H1 (cell line): Measurements from ENCODE around the gene TMBIM1. TPM values are rescaled to one million over a fixed set of nuclear protein-coding genes. Genes with fewer than 3 reads are reported as not detected.

Source experiments
- CTCF ChIA-PET: fragments of 300-600 bp; sonication (Branson Sonifier 250); formaldehyde crosslinking; loops from one replicate; lab custom pipeline; 2021; ENCODE audit not compliant: partially characterized antibody; lab: Charles Lee
- POLR2A ChIA-PET: fragments of 300-600 bp; sonication (Branson Sonifier 250); formaldehyde crosslinking; loops from one replicate; lab custom pipeline; 2021; ENCODE audit warnings: inconsistent platforms; ENCODE audit not compliant: partially characterized antibody; lab: Charles Lee
- DNase-seq, 2 experiments: peaks; one replicate each; pipeline versions ENCODE4 v3.0.0 to v3.0.0-alpha.2; 2010 to 2022; ENCODE audit warnings: low spot score in 2 of 2, low read depth in 1 of 2, mixed read lengths in 1 of 2
- FAIRE-seq: peaks from 2 replicates; lab custom pipeline; 2011; peaks lifted over from hg19 to GRCh38; lab: Jason Lieb, UNC
- H2AFZ ChIP-seq: 2 replicates; pipeline ENCODE4 v1.8.1; 2012; ENCODE audit warnings: low read length, inconsistent platforms
- H2AK5ac ChIP-seq: 2 replicates; pipeline ENCODE4 v1.6.1; 2013; ENCODE audit warnings: low read depth, low read length
- H2BK120ac ChIP-seq: replicated peaks from 2 replicates; pipeline ENCODE3; 2013; ENCODE audit warnings: low read depth, low read length, inconsistent platforms
- H2BK12ac ChIP-seq: 2 replicates; pipeline ENCODE4 v1.6.1; 2013; ENCODE audit warnings: low read depth, low read length
- H2BK15ac ChIP-seq: 2 replicates; pipeline ENCODE4 v1.6.1; 2013; ENCODE audit warnings: low read length
- H2BK20ac ChIP-seq: 2 replicates; pipeline ENCODE4 v1.6.1; 2013; ENCODE audit warnings: low read length
- H2BK5ac ChIP-seq: 2 replicates; pipeline ENCODE4 v1.6.1; 2013; ENCODE audit warnings: low read depth, low read length
- H3K14ac ChIP-seq: 2 replicates; pipeline ENCODE4 v1.6.1; 2013; ENCODE audit warnings: inconsistent platforms; ENCODE audit not compliant: insufficient read length
- H3K18ac ChIP-seq: 2 replicates; pipeline ENCODE4 v1.6.1; 2013; ENCODE audit warnings: low read length; ENCODE audit errors: extremely low read depth
- H3K23ac ChIP-seq: 2 replicates; pipeline ENCODE4 v1.6.1; 2013; ENCODE audit warnings: inconsistent platforms; ENCODE audit not compliant: insufficient read length
- H3K23me2 ChIP-seq: 2 replicates; pipeline ENCODE4 v1.6.1; 2013; ENCODE audit warnings: low read depth, low read length
- H3K27ac ChIP-seq: 2 replicates; pipeline ENCODE4 v1.6.1; 2011; ENCODE audit warnings: low read depth, low read length, inconsistent platforms
- H3K27me3 ChIP-seq, 4 experiments: replicated peaks in 1 of 4; 1 replicate in 1 of 4; 2 replicates in 3 of 4; pipeline versions ENCODE4 v1.6.1 to v1.8.1; 2011 to 2013; ENCODE audit warnings: low read length in 3 of 4, mild to moderate bottlenecking in 3 of 4, inconsistent platforms in 2 of 4, mixed read lengths in 2 of 4, moderate library complexity in 1 of 4; ENCODE audit not compliant: control insufficient read depth in 3 of 4, insufficient read depth in 3 of 4; ENCODE audit errors: extremely low read depth in 1 of 4
- H3K36me3 ChIP-seq, 4 experiments: 2 replicates each; pipeline versions ENCODE4 v1.6.1 to v1.8.1; 2011 to 2013; ENCODE audit warnings: mild to moderate bottlenecking in 4 of 4, low read length in 3 of 4, moderate library complexity in 2 of 4, control low read depth in 1 of 4, inconsistent platforms in 1 of 4; ENCODE audit not compliant: insufficient read depth in 4 of 4, control insufficient read depth in 2 of 4
- H3K4ac ChIP-seq: replicated peaks from 2 replicates; pipeline ENCODE3; 2013; ENCODE audit warnings: low read length, low read depth, mixed read lengths, inconsistent platforms; ENCODE audit not compliant: insufficient read length
- H3K4me1 ChIP-seq, 4 experiments: replicated peaks in 1 of 4; 1 replicate in 1 of 4; 2 replicates in 3 of 4; pipeline versions ENCODE4 v1.6.1 to v1.8.1; 2011 to 2013; ENCODE audit warnings: low read length in 3 of 4, inconsistent platforms in 2 of 4, mixed read lengths in 1 of 4; ENCODE audit not compliant: insufficient read depth in 4 of 4, control insufficient read depth in 3 of 4
- H3K4me2 ChIP-seq, 2 experiments: 2 replicates each; pipeline versions ENCODE4 v1.6.1 to v1.8.1; 2011 to 2013; ENCODE audit warnings: low read depth in 2 of 2, low read length in 2 of 2, control low read depth in 1 of 2, inconsistent platforms in 1 of 2, mild to moderate bottlenecking in 1 of 2; ENCODE audit not compliant: insufficient read depth in 1 of 2
- H3K4me3 ChIP-seq, 4 experiments: fragments of 200-600, 300-600 bp in 1 of 4; sonication (generic), shearing (Covaris generic), sonication (Bioruptor Twin) in 1 of 4; 2 replicates each; pipeline versions ENCODE4 v1.5.1 to v1.8.1; 2011 to 2016; ENCODE audit warnings: low read length in 4 of 4, low read depth in 3 of 4, control low read depth in 2 of 4, inconsistent platforms in 2 of 4, mild to moderate bottlenecking in 2 of 4, mixed read lengths in 1 of 4, moderate library complexity in 1 of 4; ENCODE audit not compliant: insufficient read depth in 2 of 4; ENCODE audit errors: extremely low read depth in 1 of 4
- H3K56ac ChIP-seq: replicated peaks from 2 replicates; pipeline ENCODE3; 2013; ENCODE audit warnings: low read depth, mild to moderate bottlenecking, mixed read lengths, low read length, inconsistent platforms; ENCODE audit not compliant: insufficient read length
- H3K79me1 ChIP-seq: 2 replicates; pipeline ENCODE4 v1.6.1; 2013; ENCODE audit warnings: low read depth, low read length, control low read depth
- H3K79me2 ChIP-seq, 2 experiments: 2 replicates each; pipeline versions ENCODE4 v1.6.1 to v1.8.1; 2012 to 2013; ENCODE audit warnings: low read length in 2 of 2, mild to moderate bottlenecking in 2 of 2, inconsistent platforms in 1 of 2; ENCODE audit not compliant: insufficient read depth in 2 of 2, control insufficient read depth in 1 of 2
- H3K9ac ChIP-seq, 4 experiments: replicated peaks in 1 of 4; 1 replicate in 1 of 4; 2 replicates in 3 of 4; pipeline versions ENCODE4 v1.6.1 to v1.8.1; 2011 to 2013; ENCODE audit warnings: low read depth in 3 of 4, low read length in 3 of 4, control low read depth in 2 of 4, mild to moderate bottlenecking in 2 of 4, moderate library complexity in 2 of 4, inconsistent platforms in 1 of 4; ENCODE audit errors: extremely low read depth in 1 of 4
- H3K9me3 ChIP-seq, 2 experiments: 2 replicates each; pipeline versions ENCODE4 v1.6.1 to v1.8.1; 2012 to 2013; ENCODE audit warnings: mild to moderate bottlenecking in 2 of 2, moderate library complexity in 2 of 2, control low read depth in 1 of 2, inconsistent platforms in 1 of 2, low read depth in 1 of 2, low read length in 1 of 2, mixed read lengths in 1 of 2; ENCODE audit not compliant: insufficient read depth in 2 of 2
- H4K20me1 ChIP-seq, 2 experiments: replicated peaks in 1 of 2; 2 replicates each; pipeline versions ENCODE3 to v1.8.1; 2011 to 2013; ENCODE audit warnings: inconsistent platforms in 2 of 2, low read length in 2 of 2, mild to moderate bottlenecking in 1 of 2; ENCODE audit not compliant: insufficient read depth in 2 of 2, control insufficient read depth in 1 of 2
- H4K5ac ChIP-seq: 2 replicates; pipeline ENCODE4 v1.6.1; 2013; ENCODE audit warnings: low read length, low read depth, mixed read lengths, inconsistent platforms; ENCODE audit not compliant: insufficient read length
- H4K8ac ChIP-seq: 2 replicates; pipeline ENCODE4 v1.8.0; 2013; ENCODE audit warnings: mild to moderate bottlenecking, moderate library complexity, low read length, inconsistent platforms; ENCODE audit not compliant: insufficient read depth; ENCODE audit errors: extremely low read depth
- H4K91ac ChIP-seq: replicated peaks from 2 replicates; pipeline ENCODE3; 2013; ENCODE audit warnings: low read length, mixed read lengths, inconsistent platforms; ENCODE audit not compliant: insufficient read length
- CBX8 ChIP-seq: fragments of 300-800, 300-1000 bp; sonication (generic); IDR thresholded peaks from 2 replicates; pipeline ENCODE4 v1.7.1; 2016; ENCODE audit warnings: low read depth, low read length, borderline replicate concordance
- CREB1 ChIP-seq: IDR thresholded peaks from 2 replicates; pipeline ENCODE4 v1.6.1; 2012; ENCODE audit warnings: inconsistent platforms
- HDAC2 ChIP-seq, 2 experiments: fragments of 300-600 bp in 1 of 2; sonication (generic) in 1 of 2; IDR thresholded peaks; 2 replicates each; pipeline ENCODE4 v1.6.1; 2011 to 2012; ENCODE audit warnings: low read depth in 2 of 2, low read length in 2 of 2, mild to moderate bottlenecking in 2 of 2, moderate library complexity in 2 of 2, borderline replicate concordance in 1 of 2, inconsistent platforms in 1 of 2
- KDM5A ChIP-seq: fragments of 200-600 bp; IDR thresholded peaks from 2 replicates; pipeline ENCODE4 v1.7.1; 2012; ENCODE audit warnings: mild to moderate bottlenecking, low read length, inconsistent platforms, mixed read lengths
- NRF1 ChIP-seq: IDR thresholded peaks from 2 replicates; pipeline ENCODE4 v1.6.1; 2011; ENCODE audit warnings: mild to moderate bottlenecking, low read depth, low read length, improper control_type of control experiment
- PHF8 ChIP-seq: fragments of 200-600 bp; sonication (generic); conservative IDR thresholded peaks from 2 replicates; pipeline ENCODE4 v1.7.1; 2012; ENCODE audit warnings: low read depth, mild to moderate bottlenecking, inconsistent platforms, low read length, moderate library complexity
- POLR2AphosphoS5 ChIP-seq: IDR thresholded peaks from 2 replicates; pipeline ENCODE4 v1.6.1; 2011; ENCODE audit warnings: low read depth, low read length
- SIN3A ChIP-seq, 2 experiments: IDR thresholded peaks in 1 of 2; conservative IDR thresholded peaks in 1 of 2; 2 replicates each; pipeline ENCODE4 v1.6.1; 2011 to 2012; ENCODE audit warnings: low read length in 2 of 2, improper control_type of control experiment in 1 of 2, low read depth in 1 of 2, mild to moderate bottlenecking in 1 of 2
- TCF12 ChIP-seq: IDR thresholded peaks from 2 replicates; pipeline ENCODE4 v1.6.1; 2011; ENCODE audit warnings: low read depth, mild to moderate bottlenecking, low read length
- whole genome bisulfite sequencing, 2 experiments: shearing (Covaris generic) in 1 of 2; methylation state at CpG; one replicate each; pipeline versions ENCODE4 v1.1.6 to v1.1.7; 2013 to 2015; ENCODE audit warnings: low lambda C conversion rate in 2 of 2, mixed read lengths in 2 of 2, inconsistent platforms in 1 of 2, low coverage in 1 of 2, missing lambda C conversion rate in 1 of 2; ENCODE audit not compliant: insufficient replicate concordance in 2 of 2, insufficient coverage in 1 of 2, insufficient read length in 1 of 2; ENCODE audit errors: extremely low coverage in 1 of 2, missing lambda C conversion rate in 1 of 2; 5-methylcytosine and 5-hydroxymethylcytosine counted together
- polyA plus RNA-seq, 7 experiments: library from polyadenylated mRNA; depleted of rRNA in 3 of 7; stranded (reverse) in 5 of 7; unstranded in 2 of 7; fragments of >200 nt in 5 of 7; fragments of 200-250 nt in 2 of 7; gene quantifications; 1 replicate in 5 of 7; 2 replicates in 1 of 7; 4 replicates in 1 of 7; pipeline versions ENCODE4 v1.2.1 to v1.2.3, GENCODE V29; 2011 to 2013; ENCODE audit warnings: missing spikeins in 2 of 7, mixed read lengths in 2 of 7
- total RNA-seq: library from RNA; stranded (reverse); fragmentation: NEBNext Ultra II Directional; extraction: Animal tissue kit (Norgen Biotek cat#: 25700); gene quantifications from 2 replicates; pipeline ENCODE4 v1.2.1, GENCODE V29; 2021
- TF ChIP-seq, protein P1 (sequence below): IDR thresholded peaks from 2 replicates; pipeline ENCODE4 v1.6.1; 2012; ENCODE audit warnings: inconsistent platforms

The TMBIM1 gene
- total and polyA plus RNA-seq, 2 of the 8 experiments (the other 6 are each of a cell fraction or from before 2014, with no cell fraction given), result 22.1 to 36.8 TPM

GRCh38 chr2:218278531-218279360 lies 13.6 kb downstream of the TMBIM1 start:
- CTCF ChIA-PET, result interaction anchor here (1.6 kb wide), 1 partner anchor 91 kb away, joined by 5 read pairs; no protein-coding TSS in a partner anchor
- peaks cover 0 to 38% (median 8%) of the 10 kb centered on the region in 4 experiments; a peak in 6 of 8 replicates for H3K36me3 ChIP-seq
- H3K79me2 ChIP-seq, result no peaks in the 10 kb centered on the region

More at GRCh38 chr2:218278531-218279360, 13.6 kb downstream of the TMBIM1 start:
- Histone ChIP-seq H2BK15ac (no peak overlapping the region), H2BK20ac (no peak overlapping the region), H3K4me3 (no peak overlapping the region), H2BK120ac (no peak overlapping the region), H3K23me2 (no peaks in the 10 kb centered on the region), H2AFZ (no peak overlapping the region), H3K23ac (no peak overlapping the region), H3K4me2 (no peak overlapping the region), H4K8ac (no peak overlapping the region), H3K9me3 (no peaks in the 10 kb centered on the region), H3K4ac (no peak overlapping the region), H3K79me1 (no peaks in the 10 kb centered on the region), H3K56ac (no peak overlapping the region), H3K9ac (no peak overlapping the region), H4K5ac (no peak overlapping the region), H3K4me1 (peaks cover 0 to 3% (median 0%) of the 10 kb centered on the region in 4 experiments; a peak in 2 of 7 replicates), H4K91ac (no peak overlapping the region), H3K27ac (no peak overlapping the region), H3K18ac (no peak overlapping the region), H3K27me3 (no peaks in the 10 kb centered on the region), H3K14ac (no peak overlapping the region), H2AK5ac (no peak overlapping the region), H4K20me1 (peaks cover 0 to 17% of the 10 kb centered on the region in 2 experiments), H2BK12ac (no peak overlapping the region), H2BK5ac (no peak overlapping the region)
- TF ChIP-seq NRF1 (no peak), CREB1 (no peak), KDM5A (no peak), CBX8 (no peak), SIN3A (conservative IDR thresholded peaks at IDR 0.05 in 1 of 2, IDR thresholded peaks at IDR 0.05 in 1 of 2; ENCODE audit: low read depth in 1 of 2, low read length in 2 of 2) (no peak), PHF8 (no peak), TCF12 (no peak), HDAC2 (IDR thresholded peaks at IDR 0.05; ENCODE audit: borderline replicate concordance in 1 of 2, low read depth in 2 of 2, low read length in 2 of 2) (no peak), POLR2AphosphoS5 (no peak)
- TF ChIP-seq, protein P1, sequence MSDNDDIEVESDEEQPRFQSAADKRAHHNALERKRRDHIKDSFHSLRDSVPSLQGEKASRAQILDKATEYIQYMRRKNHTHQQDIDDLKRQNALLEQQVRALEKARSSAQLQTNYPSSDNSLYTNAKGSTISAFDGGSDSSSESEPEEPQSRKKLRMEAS, result no peak
- FAIRE-seq, result no peak
- DNase-seq, result no peak
- WGBS, 2 experiments, result 94% methylated on average over 16 of the region's 16 CpGs; no CpG with 5 or more reads in 1 of the 2 experiments
- POLR2A ChIA-PET, result interaction anchor here (1.1 kb wide), 1 partner anchor 8 kb away, joined by 4 read pairs; no protein-coding TSS in a partner anchor
